Stimulated activated CD8-positive, alpha-beta memory T cell treated with anti-CD3 and anti-CD28 coated beads, Interleukin-7, amount 100 ng/mL, for 4 hours (primary cell): Measurements from ENCODE around the gene PPP6R3.
"Not testable (repeated sequence)": the region's sequence is repeated elsewhere in the genome, so short reads cannot be mapped to it uniquely, and the experiment has no call there.

Experiments used
- DNase-seq, 2 donors: peaks; one replicate each; pipeline ENCODE4 v3.0.0-alpha.2; 2020; ENCODE audit warnings: low read depth in 2 of 2

PPP6R3 gene

GRCh38 chr11:68457216-68457897, 3.2 kb upstream of the PPP6R3 start:
- DNase-seq: no peak

- no peak for DNase-seq
These were observed 2.7 kb upstream of the PPP6R3 start for GRCh38 chr11:68457898-68458249.

DNA sequence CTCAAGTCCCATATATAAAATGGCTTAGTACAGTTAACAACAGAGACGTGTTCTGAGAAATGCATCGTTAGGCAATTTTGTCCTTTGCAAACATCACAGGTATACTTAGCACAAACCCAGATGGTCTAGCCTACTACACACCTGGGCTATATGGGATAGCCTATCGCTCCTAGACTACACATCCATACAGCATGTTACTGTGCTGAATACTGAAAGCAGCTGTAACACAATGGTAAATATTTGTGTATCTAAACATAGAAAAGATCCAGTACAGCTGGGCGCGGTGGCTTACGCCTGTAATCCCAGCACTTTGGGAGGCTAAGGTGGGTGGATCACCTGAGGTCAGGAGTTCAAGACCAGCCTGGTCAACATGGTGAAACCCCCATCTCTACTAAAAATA, 2.2 kb upstream of the PPP6R3 start:
- DNase-seq: not testable (repeated sequence)

- peak; percentile 89 to 93 for DNase-seq
These were observed 439 bp upstream of the PPP6R3 start for GRCh38 chr11:68459886-68460740.

DNA sequence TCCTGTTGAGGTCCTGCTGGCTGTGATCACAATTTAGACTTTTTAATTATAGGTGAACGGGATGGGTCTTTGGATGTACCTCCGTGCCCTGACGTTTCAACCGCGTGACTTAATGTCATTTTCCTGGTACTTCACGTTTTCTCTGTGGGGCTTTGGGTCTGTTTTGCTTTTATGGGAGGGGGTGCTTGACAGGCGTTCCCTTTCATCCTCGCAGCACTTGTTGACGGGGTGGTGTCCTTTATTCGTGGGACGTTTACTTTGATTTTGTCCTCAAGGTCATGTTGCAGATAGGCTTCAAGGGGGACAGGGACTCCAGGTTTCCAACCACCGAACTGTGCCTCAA, 994 bp downstream of the PPP6R3 start:
- no peak for DNase-seq

DNA sequence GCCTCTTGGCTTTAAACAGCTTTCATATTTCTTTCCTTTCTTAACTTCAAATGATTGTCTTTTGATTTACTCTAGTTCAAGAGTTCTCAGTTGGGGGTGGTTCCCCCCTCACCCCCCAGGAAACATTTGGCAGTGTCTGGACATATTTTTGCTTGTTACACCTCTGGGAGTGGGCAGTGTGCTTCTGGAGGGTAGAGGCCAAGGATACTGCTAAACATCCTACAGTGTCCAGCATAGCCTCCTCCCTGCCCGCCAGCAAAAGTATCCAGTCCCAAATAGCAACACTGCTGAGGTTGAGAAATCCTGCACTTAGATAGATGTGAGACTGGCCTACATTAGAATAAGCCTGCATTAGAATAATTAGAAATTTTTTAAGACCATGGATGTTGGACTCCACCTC, 3.2 kb downstream of the PPP6R3 start:
- DNase-seq: no peak

DNA sequence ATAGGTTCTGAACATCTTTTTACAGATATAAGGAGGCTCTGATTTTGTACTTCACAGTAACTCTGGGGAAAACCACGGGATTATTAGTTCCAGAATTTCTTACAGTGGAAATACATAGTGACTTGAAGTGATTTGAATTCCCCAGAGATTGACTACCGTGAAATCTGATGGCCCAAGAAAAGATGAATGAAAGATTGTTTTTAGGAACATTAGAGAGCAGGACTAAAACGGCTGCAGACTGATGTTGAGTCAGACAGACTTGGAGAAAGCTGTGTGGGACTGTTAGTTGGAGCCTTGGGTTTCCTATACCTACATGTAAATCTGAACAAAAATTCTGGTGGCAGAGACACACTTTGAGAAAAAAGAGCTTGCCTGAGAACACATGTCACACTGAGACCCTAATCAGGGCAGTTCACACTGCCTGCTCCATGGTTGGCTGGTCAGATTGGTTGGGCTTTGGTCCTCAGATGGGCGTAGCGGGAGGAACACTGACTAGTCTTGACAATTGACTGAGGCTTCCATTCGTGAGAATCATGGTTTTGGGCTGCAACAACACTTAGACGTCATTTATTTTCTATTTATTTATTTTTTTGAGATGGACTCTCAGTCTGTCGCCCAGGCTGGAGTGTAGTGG, 6.8 kb downstream of the PPP6R3 start:
- no peak for DNase-seq

DNA sequence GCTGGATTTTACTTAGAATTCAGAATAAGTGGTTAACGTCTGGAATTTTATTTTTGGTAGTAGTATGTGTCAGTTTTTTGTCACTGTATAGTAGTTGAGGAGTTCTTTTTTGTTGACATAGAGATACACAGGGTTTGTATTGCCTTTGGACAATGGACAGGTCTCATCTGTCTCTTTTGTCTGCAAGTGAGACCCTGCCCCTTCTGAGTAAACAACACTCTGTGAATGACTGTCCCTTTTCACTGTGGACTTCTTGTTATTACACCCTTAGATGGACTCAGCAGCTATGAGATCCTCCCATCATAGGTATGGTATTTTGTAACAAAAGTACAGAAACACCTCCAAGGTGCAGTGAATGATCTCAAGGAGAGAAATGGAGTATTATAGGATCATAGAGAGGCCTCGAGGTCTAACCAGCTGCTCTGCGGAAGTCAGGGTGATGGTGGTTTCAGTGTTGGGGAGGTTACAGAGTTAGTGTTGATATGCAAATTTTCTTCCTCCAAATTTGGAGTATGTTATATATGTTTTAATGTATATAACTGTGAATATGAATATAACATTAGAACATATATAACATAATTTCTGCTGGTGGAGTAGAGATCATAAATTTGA, 7.8 kb downstream of the PPP6R3 start:
- no peak for DNase-seq

DNA sequence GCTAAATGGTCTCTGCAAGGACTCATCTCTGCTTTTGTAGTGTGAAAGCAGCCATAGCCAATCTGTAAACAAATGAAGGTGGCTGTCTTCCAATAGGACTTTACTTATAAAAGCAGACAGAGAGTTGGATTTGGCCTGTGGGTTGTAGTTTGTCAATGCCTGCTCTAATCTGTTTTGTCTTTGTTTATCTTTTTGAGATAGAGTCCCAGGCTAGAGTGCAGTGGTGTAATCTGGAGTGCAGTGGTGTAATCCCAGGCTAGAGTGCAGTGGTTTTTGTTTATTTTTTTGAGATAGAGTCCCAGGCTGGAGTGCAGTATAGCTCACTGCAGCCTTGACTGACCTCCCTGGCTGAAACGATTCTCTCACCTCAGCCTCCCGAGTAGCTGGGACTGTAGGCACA, 8.6 kb downstream of the PPP6R3 start:
- DNase-seq: no peak

GRCh38 chr11:68469642-68470041, 9.1 kb downstream of the PPP6R3 start:
- DNase-seq: no peak

- no peak for DNase-seq
These were observed 9.8 kb downstream of the PPP6R3 start for GRCh38 chr11:68470304-68470811.

DNA sequence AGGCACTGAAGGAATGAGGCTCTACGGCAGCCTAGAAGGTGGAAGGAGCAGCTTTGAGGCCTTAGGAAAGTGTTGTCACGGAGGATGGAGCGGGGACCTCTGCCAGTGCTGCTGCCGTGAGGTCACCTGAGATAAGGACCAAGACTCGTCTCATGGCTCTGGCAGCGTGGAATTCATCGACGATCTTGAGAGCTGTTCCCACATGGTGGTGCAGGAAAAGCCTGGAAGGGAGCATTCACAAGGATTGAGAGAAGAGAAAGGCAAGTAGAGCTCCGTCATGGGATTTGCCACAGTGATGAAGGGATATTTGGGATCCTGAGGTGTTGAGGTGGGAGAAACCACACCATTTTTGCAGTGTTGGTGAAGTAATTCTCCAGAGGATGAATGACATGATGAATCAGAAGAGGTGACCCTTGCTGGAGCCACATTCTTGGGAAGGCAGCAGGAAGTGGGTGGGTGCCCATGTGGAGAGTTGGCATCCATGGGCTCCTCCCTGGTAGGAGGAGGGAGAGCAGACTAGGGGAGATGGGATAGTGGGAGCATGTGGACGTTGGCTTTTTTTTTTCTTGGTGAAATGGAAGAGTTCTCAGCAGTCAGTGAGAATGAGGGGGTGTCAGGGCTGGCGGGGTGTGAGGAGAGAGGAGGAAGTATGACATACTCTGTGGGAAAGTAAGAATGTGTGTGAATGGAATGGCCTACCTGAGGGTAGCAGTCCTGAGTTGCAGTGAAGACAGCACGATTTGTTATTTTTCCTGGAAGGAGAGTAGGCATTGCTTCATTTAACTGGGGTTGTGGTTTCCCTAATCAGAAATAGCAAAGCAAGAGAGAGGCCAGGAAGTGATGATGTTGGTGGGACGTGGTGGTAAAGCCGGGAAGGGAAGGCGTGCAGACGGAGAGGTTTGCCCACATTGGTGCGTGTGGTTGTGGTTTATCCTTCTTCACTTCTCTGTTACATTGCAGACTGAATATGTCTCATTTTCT, 11.1 kb downstream of the PPP6R3 start:
- peak in 1 of 2 donors; percentile 48 for DNase-seq

- no peak for DNase-seq
These were observed 12.2 kb downstream of the PPP6R3 start for GRCh38 chr11:68472778-68473177.

GRCh38 chr11:68473693-68474092, 13.1 kb downstream of the PPP6R3 start:
- DNase-seq: no peak

DNA sequence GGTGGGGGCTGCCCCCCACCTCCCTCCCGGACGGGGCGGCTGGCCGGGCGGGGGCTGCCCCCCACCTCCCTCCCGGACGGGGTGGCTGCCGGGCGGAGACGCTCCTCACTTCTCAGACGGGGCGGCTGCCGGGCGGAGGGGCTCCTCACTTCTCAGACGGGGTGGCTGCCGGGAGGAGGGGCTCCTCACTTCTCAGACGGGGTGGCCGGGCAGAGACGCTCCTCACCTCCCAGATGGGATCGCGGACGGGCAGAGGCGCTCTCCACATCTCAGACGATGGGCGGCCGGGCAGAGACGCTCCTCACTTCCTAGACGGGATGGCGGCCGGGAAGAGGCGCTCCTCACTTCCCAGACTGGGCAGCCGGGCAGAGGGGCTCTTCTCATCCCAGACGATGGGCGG, 15.1 kb downstream of the PPP6R3 start:
- not testable (repeated sequence) for DNase-seq

GRCh38 chr11:68479390-68479789, 18.8 kb downstream of the PPP6R3 start:
- DNase-seq: no peak

- DNase-seq: no peak
These were observed 19.6 kb downstream of the PPP6R3 start for GRCh38 chr11:68480193-68480592.

- DNase-seq: no peak
These were observed 20.4 kb downstream of the PPP6R3 start for GRCh38 chr11:68480852-68481510.

GRCh38 chr11:68481579-68482240, 21.2 kb downstream of the PPP6R3 start:
- DNase-seq: no peak

DNA sequence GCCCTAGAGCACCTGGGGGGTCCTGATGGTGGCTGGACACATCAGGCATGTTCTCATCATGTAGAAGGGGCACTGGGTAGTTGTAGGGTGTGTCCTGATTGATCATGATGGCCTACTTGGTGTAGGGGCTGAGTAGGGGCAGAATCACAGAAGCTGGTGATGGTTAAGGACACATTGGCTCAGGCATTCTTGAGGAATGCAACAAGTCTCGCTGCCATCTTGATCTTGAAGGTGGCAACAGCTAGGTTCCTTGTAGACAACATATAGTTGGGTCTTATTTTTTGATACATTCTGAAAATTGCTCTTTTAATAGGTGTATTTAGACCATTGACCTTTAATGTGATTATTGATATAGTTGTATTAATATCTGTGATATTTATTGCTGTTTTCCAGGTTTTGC, 28.1 kb downstream of the PPP6R3 start:
- no peak for DNase-seq
